Natural killer cell (primary cell): ENCODE measurements around the gene ECI2. TPM values are rescaled to one million over a fixed set of nuclear protein-coding genes. Genes with fewer than 3 reads are reported as not detected.

Experiments used
- ATAC-seq, 3 donors: fragments of 150-1000 bp in 2 of 3; fragments of 200-7000 bp in 1 of 3; cut with Tn5 transposase; 1 replicate in 1 of 3; 2 replicates in 2 of 3; pipeline ENCODE4 v1.10.0; 2021; ENCODE audit warnings: mild to moderate bottlenecking in 2 of 3, moderate library complexity in 2 of 3
- DNase-seq, 2 donors: peaks; one replicate each; pipeline versions ENCODE4 v3.0.0 to v3.0.0-alpha.2; 2013 to 2021; ENCODE audit warnings: mixed read lengths in 1 of 2
- H3K27ac ChIP-seq: one replicate; pipeline ENCODE4 v1.5.1; 2013; ENCODE audit warnings: mild to moderate bottlenecking, low read length
- H3K27me3 ChIP-seq: one replicate; pipeline ENCODE4 v1.6.1; 2013; ENCODE audit warnings: low read length; ENCODE audit not compliant: control insufficient read depth, insufficient read depth
- H3K36me3 ChIP-seq: one replicate; pipeline ENCODE4 v1.6.1; 2013; ENCODE audit warnings: low read length; ENCODE audit not compliant: control insufficient read depth, insufficient read depth
- H3K4me1 ChIP-seq: one replicate; pipeline ENCODE4 v1.6.1; 2013; ENCODE audit warnings: low read length; ENCODE audit not compliant: control insufficient read depth, insufficient read depth
- H3K4me3 ChIP-seq: one replicate; pipeline ENCODE4 v1.5.1; 2013; ENCODE audit warnings: low read length
- H3K9me3 ChIP-seq: one replicate; pipeline ENCODE4 v1.6.1; 2013; ENCODE audit warnings: low read length; ENCODE audit not compliant: control insufficient read depth, insufficient read depth
- H3K27ac Mint-ChIP-seq, 2 donors: one replicate each; pipeline ENCODE4 v1.8.0; 2022; ENCODE audit warnings: mild to moderate bottlenecking in 2 of 2, mixed read lengths in 2 of 2, moderate library complexity in 1 of 2
- H3K27me3 Mint-ChIP-seq, 2 donors: one replicate each; pipeline ENCODE4 v1.8.0; 2022; ENCODE audit warnings: low read depth in 2 of 2, mixed read lengths in 2 of 2
- H3K36me3 Mint-ChIP-seq: one replicate; pipeline ENCODE4 v1.8.0; 2022; ENCODE audit warnings: mixed read lengths
- H3K4me1 Mint-ChIP-seq, 2 donors: one replicate each; pipeline ENCODE4 v1.8.0; 2022; ENCODE audit warnings: mixed read lengths in 2 of 2
- H3K4me3 Mint-ChIP-seq: one replicate; pipeline ENCODE4 v1.8.0; 2022; ENCODE audit warnings: mild to moderate bottlenecking, moderate library complexity, mixed read lengths
- H3K9me3 Mint-ChIP-seq, 2 donors: one replicate each; pipeline ENCODE4 v1.8.0; 2022; ENCODE audit warnings: mixed read lengths in 2 of 2
- WGBS: methylation state at CpG from one replicate; pipeline ENCODE4 v1.1.7; 2013; ENCODE audit warnings: missing lambda C conversion rate; ENCODE audit not compliant: insufficient coverage; 5-methylcytosine and 5-hydroxymethylcytosine counted together
- intact Hi-C: fragments of 100-400 bp; cut with micrococcal nuclease; formaldehyde crosslinking; loops from one replicate; pipeline ENCODE4 v1.14.2; 2022
- total RNA-seq, 4 donors: library from RNA; stranded (reverse); fragments of 120-200 nt in 1 of 4; gene quantifications; one replicate each; pipeline versions ENCODE4 v1.2.3 to v1.2.4, GENCODE V29; 2013 to 2022
- TF ChIP-seq, protein P1 (sequence below): fragments of 200-600 bp; IDR thresholded peaks from one replicate; pipeline ENCODE4 v1.8.0; 2022; ENCODE audit warnings: antibody characterized with exemption

The ECI2 gene
- total RNA-seq, 3 donors from 2014 or later (not counting 1 experiment from before 2014, with no cell fraction given): 17.2 to 21.6 (median 19.6) TPM

DNA sequence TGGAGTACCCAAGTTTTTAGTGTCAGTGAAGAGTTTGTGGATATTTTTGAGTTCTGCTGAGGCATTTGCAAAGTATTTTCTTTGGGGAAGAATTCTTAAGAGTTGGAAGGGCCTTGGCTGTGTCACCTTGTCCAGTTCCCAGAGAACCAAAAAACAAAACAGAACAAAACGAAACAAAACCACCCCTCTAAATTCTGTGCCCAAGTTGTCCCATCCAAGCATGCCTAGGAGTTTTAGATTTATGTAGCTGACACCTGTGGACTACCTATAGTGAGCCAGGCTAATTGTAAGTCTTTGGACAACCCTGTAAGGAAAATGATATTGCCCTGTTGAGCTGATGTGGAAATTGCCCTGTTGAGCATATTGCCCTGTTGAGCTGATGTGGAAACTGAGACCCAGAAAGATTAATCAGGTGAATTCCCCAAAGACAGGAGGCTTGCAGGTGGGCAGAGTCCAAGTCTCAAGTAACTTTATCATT lies 1.0 kb upstream of the ECI2 start:
- H3K4me3 ChIP-seq: peak overlapping the region; percentile 74
- peak in 1 of 2 donors; percentile 20 for DNase-seq
- no peak for ATAC-seq
- peak overlapping the region; percentile 46 for H3K27ac ChIP-seq
- Mint-ChIP-seq H3K9me3 (no peaks in the 10 kb centered on the region), H3K27ac (peak overlapping the region; percentile 34 to 94), H3K4me3 (peak overlapping the region; percentile 81), H3K4me1 (peaks cover 19 to 26% of the 10 kb centered on the region in 2 donors), H3K27me3 (peaks cover 5 to 24% of the 10 kb centered on the region in 2 donors), H3K36me3 (no peaks in the 10 kb centered on the region)
- WGBS: no CpG with 5 or more reads among the region's 1 CpG
- TF ChIP-seq, protein P1, sequence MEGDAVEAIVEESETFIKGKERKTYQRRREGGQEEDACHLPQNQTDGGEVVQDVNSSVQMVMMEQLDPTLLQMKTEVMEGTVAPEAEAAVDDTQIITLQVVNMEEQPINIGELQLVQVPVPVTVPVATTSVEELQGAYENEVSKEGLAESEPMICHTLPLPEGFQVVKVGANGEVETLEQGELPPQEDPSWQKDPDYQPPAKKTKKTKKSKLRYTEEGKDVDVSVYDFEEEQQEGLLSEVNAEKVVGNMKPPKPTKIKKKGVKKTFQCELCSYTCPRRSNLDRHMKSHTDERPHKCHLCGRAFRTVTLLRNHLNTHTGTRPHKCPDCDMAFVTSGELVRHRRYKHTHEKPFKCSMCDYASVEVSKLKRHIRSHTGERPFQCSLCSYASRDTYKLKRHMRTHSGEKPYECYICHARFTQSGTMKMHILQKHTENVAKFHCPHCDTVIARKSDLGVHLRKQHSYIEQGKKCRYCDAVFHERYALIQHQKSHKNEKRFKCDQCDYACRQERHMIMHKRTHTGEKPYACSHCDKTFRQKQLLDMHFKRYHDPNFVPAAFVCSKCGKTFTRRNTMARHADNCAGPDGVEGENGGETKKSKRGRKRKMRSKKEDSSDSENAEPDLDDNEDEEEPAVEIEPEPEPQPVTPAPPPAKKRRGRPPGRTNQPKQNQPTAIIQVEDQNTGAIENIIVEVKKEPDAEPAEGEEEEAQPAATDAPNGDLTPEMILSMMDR: no peak
- intact Hi-C loops: loop anchor here (5.0 to 10.0 kb wide), 2 partner anchors 114 to 638 kb away; partner anchors contain the start of gene CDYL
- no peaks in the 10 kb centered on the region for H3K27me3 ChIP-seq
- no peaks in the 10 kb centered on the region for H3K36me3 ChIP-seq
- H3K4me1 ChIP-seq: peaks cover 12% of the 10 kb centered on the region
- H3K9me3 ChIP-seq: no peaks in the 10 kb centered on the region

DNA sequence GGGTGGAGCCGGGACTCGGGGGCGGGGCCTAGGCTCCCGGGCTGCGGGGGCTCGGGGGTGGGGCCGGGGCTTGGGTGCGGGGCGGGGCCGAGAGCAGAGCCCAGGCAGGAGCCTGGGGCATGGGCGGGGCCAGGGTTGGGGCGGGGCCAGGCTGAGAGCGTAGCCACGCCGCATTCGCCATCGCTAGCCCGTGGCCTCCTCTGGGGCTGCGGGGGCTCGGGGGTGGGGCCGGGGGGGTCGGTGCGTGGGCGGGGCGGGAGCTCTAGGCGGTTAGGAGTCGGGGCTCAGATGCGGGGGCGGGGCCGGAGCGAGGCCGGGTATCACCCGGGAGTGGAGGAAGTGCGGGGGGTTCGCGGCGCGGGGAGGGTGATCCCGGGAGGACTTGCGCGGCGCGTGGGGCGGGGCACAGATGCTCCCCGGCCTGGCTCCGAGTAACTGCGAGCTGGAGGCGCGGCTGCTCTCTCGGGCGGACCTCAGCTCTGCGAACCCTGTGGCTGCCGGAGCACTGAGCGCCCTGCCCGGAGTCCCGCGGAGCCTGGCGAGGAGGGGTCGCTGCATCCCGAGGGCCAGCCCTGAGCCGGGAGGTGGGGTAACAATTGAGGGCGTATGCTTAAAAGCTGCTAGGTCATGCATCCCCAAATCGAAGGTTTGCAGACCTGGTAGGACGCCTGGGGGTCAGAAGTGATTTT lies 434 bp upstream of the ECI2 start:
- Mint-ChIP-seq H3K9me3 (no peaks in the 10 kb centered on the region), H3K27me3 (peaks cover 5 to 20% of the 10 kb centered on the region in 2 donors), H3K4me3 (peak overlapping the region; percentile 81), H3K4me1 (peaks cover 19 to 26% of the 10 kb centered on the region in 2 donors), H3K36me3 (no peaks in the 10 kb centered on the region), H3K27ac (peak overlapping the region; percentile 34 to 94)
- peak; percentile 84 to 94 (median 91) for ATAC-seq
- under 1% methylated on average over 64 of the region's 64 CpGs for WGBS
- H3K36me3 ChIP-seq: no peaks in the 10 kb centered on the region
- TF ChIP-seq, protein P1: no peak
- no peaks in the 10 kb centered on the region for H3K9me3 ChIP-seq
- no peaks in the 10 kb centered on the region for H3K27me3 ChIP-seq
- H3K4me3 ChIP-seq: peak overlapping the region; percentile 74
- H3K27ac ChIP-seq: peak overlapping the region; percentile 46
- peaks cover 12% of the 10 kb centered on the region for H3K4me1 ChIP-seq
- DNase-seq: peak; percentile 80 to 96
- intact Hi-C loops: loop anchor here (5.0 to 10.0 kb wide), 2 partner anchors 114 to 639 kb away; partner anchors contain the start of gene CDYL

DNA sequence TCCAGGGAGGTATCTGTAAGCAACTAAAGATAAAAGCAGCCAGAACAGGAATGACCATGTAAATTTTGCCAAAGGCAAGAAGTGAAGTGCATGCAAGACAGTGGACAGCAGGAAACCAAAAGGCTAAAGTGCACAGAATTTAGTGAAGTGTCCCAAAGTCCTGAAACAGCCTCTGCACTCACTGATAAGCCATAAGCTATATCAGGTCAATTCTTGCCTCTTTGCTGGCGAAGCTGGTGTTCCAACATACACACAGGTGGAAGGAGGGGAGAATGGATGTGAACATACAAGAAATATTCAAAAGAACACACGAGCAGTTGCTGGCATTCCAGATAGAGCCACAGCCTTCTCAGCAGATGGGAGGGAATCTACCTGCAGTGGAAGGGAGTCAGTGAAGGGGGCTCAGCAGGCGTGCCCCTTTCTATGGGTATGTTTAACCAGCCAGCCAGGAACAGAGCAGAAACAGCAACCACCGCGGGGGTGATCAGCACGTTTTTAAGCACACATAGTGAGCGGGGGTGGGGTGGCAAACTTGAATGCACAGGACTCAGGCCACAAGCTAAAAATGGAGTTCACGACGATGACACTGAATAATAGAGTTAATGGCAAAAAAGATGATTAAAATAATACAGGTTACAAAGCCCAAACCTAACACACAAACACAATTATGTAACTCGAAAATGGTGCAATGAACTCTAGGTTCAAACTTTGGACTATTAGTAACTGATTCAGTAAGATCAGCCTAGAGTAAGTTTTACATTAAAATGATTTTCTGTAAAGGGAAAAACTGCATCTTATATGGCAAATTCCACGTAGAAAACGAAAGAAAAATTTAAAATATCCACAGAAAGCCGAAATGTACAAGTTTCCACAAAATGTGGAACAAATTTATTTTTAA lies 1.2 kb downstream of the ECI2 start:
- Histone ChIP-seq H3K9me3 (no peaks in the 10 kb centered on the region), H3K36me3 (peaks cover 15% of the 10 kb centered on the region), H3K27me3 (no peaks in the 10 kb centered on the region), H3K27ac (peak overlapping the region; percentile 81), H3K4me1 (peaks cover 12% of the 10 kb centered on the region), H3K4me3 (peak overlapping the region; percentile 79)
- Mint-ChIP-seq H3K27ac (peak overlapping the region; percentile 79 to 94), H3K27me3 (peaks cover 5 to 11% of the 10 kb centered on the region in 2 donors), H3K36me3 (peaks cover 13% of the 10 kb centered on the region), H3K4me3 (peak overlapping the region; percentile 94), H3K4me1 (peaks cover 19 to 26% of the 10 kb centered on the region in 2 donors), H3K9me3 (no peaks in the 10 kb centered on the region)
- 35% methylated on average over 10 of the region's 13 CpGs for WGBS
- ATAC-seq (no peak), DNase-seq (peak; percentile 21 to 48)
- TF ChIP-seq, protein P1: no peak
- intact Hi-C loops: loop anchor here (1.0 to 10.0 kb wide), 2 partner anchors 75 to 641 kb away; partner anchors contain the start of gene CDYL
